KOPT-K1 (cell line): ENCODE results near the gene NSD1.

ENCODE experiments used
- H3K27ac ChIP-seq: fragments of 200-600 bp; sonication (generic); 2 replicates; pipeline ENCODE4 v1.5.1; 2016; ENCODE audit warnings: antibody characterized with exemption, mild to moderate bottlenecking, low read depth, low read length; ENCODE audit not compliant: poor library complexity, severe bottlenecking
- H3K36me3 ChIP-seq: fragments of 200-600 bp; sonication (generic); 2 replicates; pipeline ENCODE4 v1.5.1; 2017; ENCODE audit warnings: antibody characterized with exemption, mild to moderate bottlenecking, low read length, moderate library complexity; ENCODE audit not compliant: insufficient read depth
- H3K9me3 ChIP-seq: fragments of 200-600 bp; sonication (generic); 2 replicates; pipeline ENCODE4 v1.5.1; 2017; ENCODE audit warnings: antibody characterized with exemption, low read length, mild to moderate bottlenecking; ENCODE audit not compliant: insufficient read depth, poor library complexity, severe bottlenecking

The NSD1 gene

GRCh38 chr5:177313561-177314259 is 180.1 kb downstream of the NSD1 start:
- peaks cover 25% of the 10 kb centered on the region for H3K36me3 ChIP-seq
- H3K27ac ChIP-seq = no peak overlapping the region
- H3K9me3 ChIP-seq = no peaks in the 10 kb centered on the region

GRCh38 chr5:177314376-177315342 is 181.1 kb downstream of the NSD1 start:
- no peak overlapping the region for H3K27ac ChIP-seq
- peaks cover 16% of the 10 kb centered on the region for H3K36me3 ChIP-seq
- H3K9me3 ChIP-seq = no peaks in the 10 kb centered on the region

- H3K9me3 ChIP-seq = no peaks in the 10 kb centered on the region
- H3K27ac ChIP-seq = no peak overlapping the region
- H3K36me3 ChIP-seq = peaks cover 8% of the 10 kb centered on the region; the same call in 1 of the 2 replicates
Observed at GRCh38 chr5:177315411-177315810, 181.8 kb downstream of the NSD1 start.

GRCh38 chr5:177316005-177316404 is 182.4 kb downstream of the NSD1 start:
- Histone ChIP-seq H3K9me3 (no peaks in the 10 kb centered on the region), H3K36me3 (peaks cover 4% of the 10 kb centered on the region; the same call in 1 of the 2 replicates), H3K27ac (no peak overlapping the region)

- Histone ChIP-seq H3K9me3 (no peaks in the 10 kb centered on the region), H3K27ac (no peak overlapping the region)
Observed at GRCh38 chr5:177317959-177318377, 184.4 kb downstream of the NSD1 start.

GRCh38 chr5:177319913-177320588 is 186.5 kb downstream of the NSD1 start:
- Histone ChIP-seq H3K9me3 (no peaks in the 10 kb centered on the region), H3K27ac (no peak overlapping the region), H3K36me3 (peaks cover 4% of the 10 kb centered on the region)

More at GRCh38 chr5:177317959-177318377, 184.4 kb downstream of the NSD1 start:
- H3K36me3 ChIP-seq = peaks cover 4% of the 10 kb centered on the region; the same call in 1 of the 2 replicates

GRCh38 chr5:177320879-177321278 is 187.3 kb downstream of the NSD1 start:
- Histone ChIP-seq H3K9me3 (no peaks in the 10 kb centered on the region), H3K36me3 (peaks cover 4% of the 10 kb centered on the region), H3K27ac (no peak overlapping the region)

GRCh38 chr5:177325868-177326381 is 192.4 kb downstream of the NSD1 start:
- peaks cover 35% of the 10 kb centered on the region for H3K36me3 ChIP-seq
- no peak overlapping the region for H3K27ac ChIP-seq
- H3K9me3 ChIP-seq = no peaks in the 10 kb centered on the region

GRCh38 chr5:177327539-177328522 is 194.3 kb downstream of the NSD1 start:
- Histone ChIP-seq H3K27ac (no peak overlapping the region), H3K36me3 (peaks cover 54% of the 10 kb centered on the region), H3K9me3 (no peaks in the 10 kb centered on the region)

- H3K27ac ChIP-seq = no peak overlapping the region
- H3K36me3 ChIP-seq = peaks cover 63% of the 10 kb centered on the region
- H3K9me3 ChIP-seq = no peaks in the 10 kb centered on the region
Observed at GRCh38 chr5:177328545-177329231, 195.1 kb downstream of the NSD1 start.

- H3K9me3 ChIP-seq = no peaks in the 10 kb centered on the region
- H3K36me3 ChIP-seq = peaks cover 75% of the 10 kb centered on the region
- H3K27ac ChIP-seq = no peak overlapping the region
Observed at GRCh38 chr5:177329883-177330282, 196.3 kb downstream of the NSD1 start.

GRCh38 chr5:177330991-177331842 is 197.6 kb downstream of the NSD1 start:
- no peak overlapping the region for H3K27ac ChIP-seq
- H3K9me3 ChIP-seq = no peaks in the 10 kb centered on the region
- H3K36me3 ChIP-seq = peaks cover 88% of the 10 kb centered on the region
